COLO668 (cell line): Measurements from ENCODE around the gene IRF2BP2.
A peak's percentile ranks its signal among the peaks of the same experiment; 100 is the strongest.
"Not testable (repeated sequence)": the region's sequence is repeated elsewhere in the genome, so short reads cannot be mapped to it uniquely, and the experiment has no call there.

Experiments used
- DNase-seq: peaks from one replicate; lab custom pipeline; 2025; ENCODE audit not compliant: unreplicated experiment; lab: John Stamatoyannopoulos, UW

Gene IRF2BP2

DNA sequence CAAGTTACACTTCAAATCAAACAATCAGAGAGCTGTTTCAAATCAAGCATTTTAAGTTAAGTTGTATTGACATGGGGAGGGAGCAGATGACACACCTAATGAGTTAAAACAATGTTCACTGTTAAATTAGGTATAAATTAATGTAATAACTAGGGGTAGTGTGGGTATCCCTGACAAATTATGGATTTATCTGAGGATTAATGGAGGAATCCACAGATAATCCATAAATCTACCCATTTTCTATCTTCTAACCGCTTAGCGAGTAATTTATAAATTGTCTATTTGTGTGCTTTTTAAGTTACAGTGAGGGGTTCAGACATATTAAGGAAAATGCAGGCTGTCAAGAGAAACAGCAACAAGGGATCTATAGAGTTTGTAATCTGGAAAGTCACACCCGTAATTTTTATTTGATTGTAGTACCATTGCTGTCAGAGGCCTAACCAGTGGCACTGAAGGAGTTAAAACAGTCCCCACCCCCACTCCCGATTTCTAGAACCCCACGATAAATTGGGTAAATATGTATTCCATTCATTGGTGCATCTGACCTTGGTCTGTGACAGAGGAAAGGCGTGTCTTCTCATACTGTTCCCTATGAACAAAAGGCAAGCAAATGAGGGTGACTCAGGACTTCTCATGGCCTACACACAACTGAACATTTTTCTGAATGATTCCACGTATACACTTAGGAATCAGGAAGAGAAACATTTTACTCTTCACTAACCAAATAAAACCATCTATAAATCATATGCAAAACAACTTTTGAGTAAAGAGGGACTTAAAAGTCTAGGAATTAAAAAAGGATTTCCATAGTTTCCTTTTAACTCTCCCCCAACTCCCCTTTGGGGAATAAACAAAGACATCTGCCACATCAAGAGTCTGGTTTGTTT lies 7.4 kb downstream of the IRF2BP2 start:
- DNase-seq: peak; percentile 46

DNA sequence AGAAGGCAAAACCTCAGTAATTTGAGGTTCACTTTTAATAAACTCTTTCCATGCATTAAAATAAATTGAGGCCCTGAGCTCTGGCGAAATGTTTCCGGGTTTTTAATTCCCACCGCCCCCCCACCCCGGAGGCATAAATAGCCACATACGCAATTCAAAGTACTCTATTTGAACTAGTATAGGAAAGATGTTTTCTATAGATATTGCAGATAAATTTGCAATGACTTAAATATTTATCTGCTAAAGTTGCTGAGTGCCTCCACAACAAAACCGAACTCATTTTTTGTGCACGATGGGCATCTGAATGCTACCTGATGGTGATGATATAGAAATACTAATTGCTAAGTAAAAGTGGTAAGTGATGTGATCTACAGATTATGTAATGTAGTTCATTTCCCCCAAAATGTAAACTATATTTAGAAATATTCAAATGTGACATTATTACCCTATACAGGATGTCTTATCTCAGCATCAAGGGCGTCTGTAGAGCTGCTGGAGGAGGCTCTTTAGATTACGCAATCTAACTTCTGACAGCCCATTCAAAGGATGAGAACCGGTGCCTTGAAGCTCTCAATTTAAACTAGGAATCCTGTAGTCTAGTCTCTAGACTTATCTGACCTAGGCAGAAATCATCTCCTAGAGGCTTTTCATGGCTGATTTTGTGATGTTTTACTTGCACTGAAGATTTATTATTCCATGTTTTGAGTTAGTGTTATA lies 8.5 kb downstream of the IRF2BP2 start:
- no peak for DNase-seq

DNA sequence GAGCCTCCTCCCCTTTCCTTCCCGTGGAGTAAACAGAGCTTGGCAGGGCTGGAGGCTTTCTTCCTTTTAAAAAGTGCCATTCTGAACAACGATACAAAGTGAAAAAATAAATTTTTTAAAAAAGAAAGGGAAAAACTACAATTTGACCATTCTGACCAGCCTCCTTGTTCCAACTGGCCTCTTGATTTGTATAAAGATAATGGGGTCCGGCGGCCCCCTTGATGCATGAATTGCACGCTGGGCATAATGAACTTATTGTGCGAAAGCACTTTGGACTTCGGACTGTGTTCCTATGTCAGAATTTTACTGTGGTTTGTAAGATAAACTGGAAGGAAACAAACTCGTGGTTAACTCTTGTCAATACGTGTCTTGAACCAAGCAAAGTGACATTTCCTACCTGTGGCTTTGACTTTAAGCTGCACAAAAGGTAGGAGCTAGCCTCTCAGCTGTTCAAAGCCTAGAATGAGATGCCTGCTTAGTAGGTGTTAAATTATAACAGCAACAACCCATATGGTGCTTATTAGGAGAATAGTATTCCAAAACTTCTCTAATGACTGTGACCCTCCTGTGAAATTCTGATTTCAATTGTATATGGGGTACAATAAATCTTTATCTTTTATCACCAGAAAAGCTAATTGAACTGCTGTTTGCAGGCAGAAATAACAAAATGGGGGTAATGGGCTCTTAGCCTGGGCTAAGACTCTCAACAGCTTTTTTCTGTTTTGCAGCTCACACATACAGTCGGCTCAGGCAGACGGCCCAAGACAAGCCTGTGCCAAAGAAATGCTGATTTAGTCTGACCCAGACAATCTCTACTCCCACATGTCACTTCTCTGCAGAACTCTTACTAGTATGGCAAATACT lies 9.3 kb downstream of the IRF2BP2 start:
- DNase-seq: no peak

DNA sequence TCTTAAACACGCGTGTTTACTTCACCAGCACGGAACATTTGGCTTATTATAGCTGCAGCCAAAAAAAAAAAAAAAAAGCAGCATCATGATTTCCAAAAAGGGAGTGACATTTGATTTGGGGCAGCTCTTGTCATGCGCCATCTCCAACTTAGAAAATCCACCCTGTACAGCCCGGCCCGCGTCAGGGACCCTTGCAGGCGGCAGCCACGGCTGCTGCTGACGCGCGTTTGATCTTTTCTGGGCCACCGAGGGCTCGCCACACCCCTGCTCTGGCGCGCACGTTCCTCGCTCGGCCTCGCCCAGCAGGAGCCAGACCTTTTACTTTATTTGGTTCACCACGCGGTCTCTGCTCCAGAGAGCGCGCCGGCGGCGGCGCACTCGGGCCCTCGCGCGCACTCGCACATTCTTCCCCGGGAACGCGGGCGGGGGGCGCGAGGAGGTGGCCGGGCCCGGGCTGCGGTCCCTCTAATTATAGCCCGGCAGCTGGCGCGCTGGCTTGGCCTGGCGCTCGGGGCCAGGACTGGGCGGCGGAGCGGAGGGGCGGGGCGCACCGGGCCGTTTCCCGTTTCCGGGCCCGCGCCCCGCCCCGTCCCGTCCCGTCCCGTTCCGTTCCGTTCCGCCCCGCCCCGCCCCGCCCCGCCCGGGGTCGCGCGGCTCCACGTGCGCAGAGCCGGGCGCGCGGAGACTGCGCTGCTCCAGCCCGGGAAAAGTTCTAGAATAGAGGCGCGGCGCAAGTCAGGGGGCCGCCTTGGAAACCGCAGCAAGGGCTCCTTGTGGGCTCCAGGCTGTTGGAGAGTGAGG lies 10.2 kb downstream of the IRF2BP2 start:
- DNase-seq: peak; percentile 94

DNA sequence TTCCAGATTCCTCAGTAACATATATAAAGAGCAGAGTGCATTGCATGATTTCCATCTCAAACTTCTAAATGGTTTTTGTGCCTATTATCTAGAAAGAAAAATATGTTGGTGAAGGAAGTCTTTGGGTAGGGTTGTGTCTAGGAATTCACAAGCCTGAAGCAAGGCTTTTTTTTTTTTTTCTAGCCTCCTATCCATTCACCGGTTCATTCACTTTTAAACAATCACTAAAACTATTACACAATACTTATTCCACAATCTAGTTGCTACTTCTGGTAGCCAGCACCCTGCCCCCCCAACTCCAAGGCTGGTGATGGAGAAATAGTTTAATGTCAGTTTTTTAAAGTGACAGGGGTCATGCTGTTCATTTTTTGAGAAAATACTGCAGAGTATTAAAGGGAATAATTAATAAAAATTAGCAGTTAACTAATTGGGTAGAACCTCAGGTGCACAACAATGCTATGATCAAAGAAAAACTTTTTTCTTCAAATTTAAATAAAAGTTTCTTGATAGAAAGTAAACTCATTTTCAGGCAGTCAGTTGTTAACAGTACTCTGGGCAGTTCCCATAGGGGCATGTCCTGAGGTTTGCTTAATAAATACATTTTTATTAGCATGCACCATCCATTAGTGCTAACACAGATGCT lies 10.9 kb downstream of the IRF2BP2 start:
- no peak for DNase-seq

GRCh38 chr1:234597894-234598293 lies 12.1 kb downstream of the IRF2BP2 start:
- peak; percentile 49 for DNase-seq

- no peak for DNase-seq
Measured at GRCh38 chr1:234595899-234596298, 14.1 kb downstream of the IRF2BP2 start.

GRCh38 chr1:234594575-234594974 lies 15.4 kb downstream of the IRF2BP2 start:
- DNase-seq: not testable (repeated sequence)

- DNase-seq: no peak
Measured at GRCh38 chr1:234593771-234594504, 16.0 kb downstream of the IRF2BP2 start.

- no peak for DNase-seq
Measured at GRCh38 chr1:234593109-234593508, 16.9 kb downstream of the IRF2BP2 start.

GRCh38 chr1:234592240-234592639 lies 17.7 kb downstream of the IRF2BP2 start:
- no peak for DNase-seq

DNA sequence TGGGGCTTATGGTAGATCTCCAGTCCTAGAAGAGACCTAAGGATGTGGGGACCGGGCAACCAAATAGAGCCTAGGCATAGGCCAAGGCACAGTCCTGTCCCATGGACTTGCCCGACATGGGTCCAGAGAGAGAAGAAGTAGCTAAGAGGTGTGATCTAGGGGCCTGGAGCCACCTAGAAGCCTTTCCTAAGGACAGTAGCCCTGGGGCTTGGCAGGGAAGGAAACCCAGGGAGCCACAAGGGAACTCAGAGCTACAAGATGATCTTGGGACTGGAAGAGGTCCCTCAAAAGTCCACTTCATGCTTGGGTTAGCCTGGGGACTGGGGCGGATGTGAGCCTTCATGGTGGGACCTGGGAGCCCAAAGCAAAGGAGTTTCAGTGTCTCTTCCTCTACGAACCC lies 18.8 kb downstream of the IRF2BP2 start:
- no peak for DNase-seq

GRCh38 chr1:234589854-234590620 lies 19.9 kb downstream of the IRF2BP2 start:
- no peak for DNase-seq

- DNase-seq: no peak
Measured at GRCh38 chr1:234589064-234589800, 20.7 kb downstream of the IRF2BP2 start.

GRCh38 chr1:234588386-234588785 lies 21.6 kb downstream of the IRF2BP2 start:
- DNase-seq: no peak

DNA sequence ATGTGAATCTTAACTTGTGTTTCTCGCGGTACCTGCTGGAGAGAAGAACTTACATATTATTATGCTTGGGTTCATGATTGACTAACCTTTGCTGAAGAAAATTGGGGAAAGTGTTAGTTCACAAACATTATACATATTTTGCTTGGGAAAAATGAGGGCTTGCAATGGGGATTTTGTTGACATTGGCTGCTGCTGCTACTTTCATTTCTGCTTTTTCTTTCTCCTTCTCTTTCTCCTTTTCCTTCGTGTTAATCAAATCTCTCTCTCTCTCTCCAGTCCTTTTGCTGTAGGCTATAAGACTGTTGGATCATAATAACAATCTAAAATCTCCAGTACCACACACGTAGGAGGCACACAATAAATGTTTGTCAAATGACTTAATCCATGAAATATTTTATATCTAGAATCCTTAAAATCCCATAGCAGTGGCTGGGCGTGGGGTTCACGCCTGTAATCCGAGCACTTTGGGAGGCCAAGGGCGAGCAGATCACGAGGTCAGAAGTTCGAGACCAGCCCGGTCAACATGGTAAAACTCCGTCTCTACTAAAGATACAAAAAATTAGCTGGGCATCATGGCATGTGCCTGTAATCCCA lies 23.0 kb downstream of the IRF2BP2 start:
- no peak for DNase-seq

GRCh38 chr1:234586304-234586703 lies 23.7 kb downstream of the IRF2BP2 start:
- no peak for DNase-seq
